Measurements from ENCODE around the gene SLC49A4.

The SLC49A4 gene

GRCh38 chr3:122793568-122794416, 1.1 kb upstream of the SLC49A4 start, which contains the start of gene HSPBAP1:
Gene HSPBAP1 (minus strand): TSS chr3:122793831. CDS start chr3:122793680, 151 bp downstream.
- DNase-seq (ENCODE audit: low read depth, low spot score), result peak; percentile 79
- H3K36me3 ChIP-seq (ENCODE audit: insufficient read depth, low read length), result no peaks in the 10 kb centered on the region
- peak; percentile 85 for TF ChIP-seq POLR2AphosphoS5 (IDR thresholded peaks at IDR 0.05; ENCODE audit: borderline replicate concordance, low read depth, low read length)
- no peak for TF ChIP-seq EZH2 (IDR thresholded peaks at IDR 0.05)

DNA sequence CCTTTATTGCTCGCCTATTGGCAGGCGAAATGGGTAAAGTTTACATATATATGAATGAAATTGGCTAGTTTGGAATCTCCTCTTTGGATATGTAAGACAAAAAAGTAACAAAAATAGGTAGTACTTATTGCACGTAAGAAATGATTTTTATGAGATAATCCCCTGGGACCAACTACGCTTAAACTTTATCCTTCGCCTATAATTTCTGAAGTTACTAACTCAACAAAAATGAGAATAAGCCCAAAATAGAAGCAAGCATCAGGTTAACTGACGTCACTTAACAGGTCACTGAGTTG, 438 bp upstream of the SLC49A4 start:
- H3K27ac ChIP-seq, result peak overlapping the region; percentile 89
- no peaks in the 10 kb centered on the region for H3K9me3 ChIP-seq (ENCODE audit: low read depth, low read length)
- H3K4me3 ChIP-seq, result peak overlapping the region; percentile 92
- peak; percentile 32 for DNase-seq (ENCODE audit: low read depth, low spot score)
- H3K36me3 ChIP-seq (ENCODE audit: insufficient read depth, low read length), result no peaks in the 10 kb centered on the region
- peak overlapping the region; percentile 87 for H3K9ac ChIP-seq (ENCODE audit: insufficient read length)
- no peak for TF ChIP-seq EZH2 (IDR thresholded peaks at IDR 0.05)

More at GRCh38 chr3:122793568-122794416, 1.1 kb upstream of the SLC49A4 start, which contains the start of gene HSPBAP1:
- Histone ChIP-seq H3K27ac (peak within 1 kb of the TSS; percentile 89), H3K4me3 (peak within 1 kb of the TSS; percentile 92), H3K9me3 (ENCODE audit: low read depth, low read length) (no peaks in the 10 kb centered on the region), H3K9ac (ENCODE audit: insufficient read length) (peak within 1 kb of the TSS; percentile 87)

GRCh38 chr3:122795674-122796195, 866 bp downstream of the SLC49A4 start:
- DNase-seq (ENCODE audit: low read depth, low spot score), result no peak
- H3K4me3 ChIP-seq, result peak overlapping the region; percentile 92
- TF ChIP-seq FOXP2 (optimal IDR thresholded peaks at IDR 0.05; ENCODE audit: control extremely low read depth, extremely low read length, insufficient read depth), result no peak
- TF ChIP-seq POLR2AphosphoS5 (IDR thresholded peaks at IDR 0.05; ENCODE audit: borderline replicate concordance, low read depth, low read length), result no peak
- no peak for TF ChIP-seq EZH2 (IDR thresholded peaks at IDR 0.05)
- no peaks in the 10 kb centered on the region for H3K9me3 ChIP-seq (ENCODE audit: low read depth, low read length)
- H3K27ac ChIP-seq, result no peak overlapping the region
- H3K36me3 ChIP-seq (ENCODE audit: insufficient read depth, low read length), result no peaks in the 10 kb centered on the region
- peak overlapping the region; percentile 87 for H3K9ac ChIP-seq (ENCODE audit: insufficient read length)

GRCh38 chr3:122797291-122797690, 2.4 kb downstream of the SLC49A4 start:
- Histone ChIP-seq H3K4me3 (no peak overlapping the region; the same call in 1 of the 2 replicates), H3K9me3 (ENCODE audit: low read depth, low read length) (no peaks in the 10 kb centered on the region), H3K9ac (ENCODE audit: insufficient read length) (no peak overlapping the region), H3K36me3 (ENCODE audit: insufficient read depth, low read length) (no peaks in the 10 kb centered on the region), H3K27ac (no peak overlapping the region)
- TF ChIP-seq EZH2 (IDR thresholded peaks at IDR 0.05), result no peak
- TF ChIP-seq POLR2AphosphoS5 (IDR thresholded peaks at IDR 0.05; ENCODE audit: borderline replicate concordance, low read depth, low read length), result no peak
- TF ChIP-seq FOXP2 (optimal IDR thresholded peaks at IDR 0.05; ENCODE audit: control extremely low read depth, extremely low read length, insufficient read depth), result no peak
- DNase-seq (ENCODE audit: low read depth, low spot score), result no peak

DNA sequence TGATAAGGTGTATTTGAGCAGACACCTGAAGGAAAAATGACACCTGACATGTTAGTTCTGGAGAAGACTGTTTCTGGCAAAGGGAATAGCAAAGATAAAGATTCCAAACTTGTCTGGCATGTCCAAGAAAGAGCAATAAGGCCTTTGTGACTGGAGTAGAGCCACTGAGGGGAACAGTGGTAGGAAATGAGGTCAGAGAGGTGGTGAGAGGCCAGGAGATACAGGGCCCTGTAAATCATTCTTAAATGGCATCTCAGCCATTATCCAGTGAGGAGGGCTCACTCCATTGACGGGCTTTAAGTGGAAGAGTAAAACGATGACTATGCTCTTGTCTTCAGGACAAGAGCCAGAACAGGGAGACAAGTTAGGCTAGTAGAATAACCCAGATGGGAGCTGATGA, 4.5 kb downstream of the SLC49A4 start:
- Histone ChIP-seq H3K27ac (no peak overlapping the region), H3K9me3 (ENCODE audit: low read depth, low read length) (no peaks in the 10 kb centered on the region), H3K9ac (ENCODE audit: insufficient read length) (no peak overlapping the region), H3K4me3 (no peak overlapping the region), H3K36me3 (ENCODE audit: insufficient read depth, low read length) (no peaks in the 10 kb centered on the region)
- DNase-seq (ENCODE audit: low read depth, low spot score), result no peak
- TF ChIP-seq EZH2 (IDR thresholded peaks at IDR 0.05) (no peak), FOXP2 (optimal IDR thresholded peaks at IDR 0.05; ENCODE audit: control extremely low read depth, extremely low read length, insufficient read depth) (no peak), POLR2AphosphoS5 (IDR thresholded peaks at IDR 0.05; ENCODE audit: borderline replicate concordance, low read depth, low read length) (no peak)

- no peaks in the 10 kb centered on the region for H3K36me3 ChIP-seq (ENCODE audit: insufficient read depth, low read length)
- H3K9ac ChIP-seq (ENCODE audit: insufficient read length), result no peak overlapping the region
- no peak for DNase-seq (ENCODE audit: low read depth, low spot score)
- no peak for TF ChIP-seq POLR2AphosphoS5 (IDR thresholded peaks at IDR 0.05; ENCODE audit: borderline replicate concordance, low read depth, low read length)
- TF ChIP-seq EZH2 (IDR thresholded peaks at IDR 0.05), result no peak
- H3K9me3 ChIP-seq (ENCODE audit: low read depth, low read length), result no peaks in the 10 kb centered on the region
- no peak overlapping the region for H3K4me3 ChIP-seq
- no peak overlapping the region for H3K27ac ChIP-seq
Observed at GRCh38 chr3:122800031-122800430, 5.2 kb downstream of the SLC49A4 start.

GRCh38 chr3:122800706-122801237, 5.9 kb downstream of the SLC49A4 start:
- H3K4me3 ChIP-seq, result no peak overlapping the region
- H3K27ac ChIP-seq, result no peak overlapping the region
- no peaks in the 10 kb centered on the region for H3K9me3 ChIP-seq (ENCODE audit: low read depth, low read length)
- no peaks in the 10 kb centered on the region for H3K36me3 ChIP-seq (ENCODE audit: insufficient read depth, low read length)
- DNase-seq (ENCODE audit: low read depth, low spot score), result no peak
- TF ChIP-seq FOXP2 (optimal IDR thresholded peaks at IDR 0.05; ENCODE audit: control extremely low read depth, extremely low read length, insufficient read depth) (no peak), POLR2AphosphoS5 (IDR thresholded peaks at IDR 0.05; ENCODE audit: borderline replicate concordance, low read depth, low read length) (no peak), EZH2 (IDR thresholded peaks at IDR 0.05) (no peak)
- no peak overlapping the region for H3K9ac ChIP-seq (ENCODE audit: insufficient read length)

- Histone ChIP-seq H3K27ac (no peak overlapping the region), H3K36me3 (ENCODE audit: insufficient read depth, low read length) (0 out of 2 replicates have a peak, but pooled peaks cover 2% of the 10 kb centered on the region), H3K4me3 (no peak overlapping the region), H3K9me3 (ENCODE audit: low read depth, low read length) (no peaks in the 10 kb centered on the region), H3K9ac (ENCODE audit: insufficient read length) (no peak overlapping the region)
- TF ChIP-seq POLR2AphosphoS5 (IDR thresholded peaks at IDR 0.05; ENCODE audit: borderline replicate concordance, low read depth, low read length) (no peak), EZH2 (IDR thresholded peaks at IDR 0.05) (no peak), FOXP2 (optimal IDR thresholded peaks at IDR 0.05; ENCODE audit: control extremely low read depth, extremely low read length, insufficient read depth) (no peak)
- DNase-seq (ENCODE audit: low read depth, low spot score), result no peak
Observed at GRCh38 chr3:122802323-122802722, 7.5 kb downstream of the SLC49A4 start.

Measured in SK-N-MC (cell line).